WERI-Rb-1 (cell line): ENCODE results near the gene CFAP299.

Experiments used
- DNase-seq: peaks from one replicate; pipeline ENCODE4 v3.0.0-alpha.2; 2020
- H3K27ac ChIP-seq: fragments of 250-450 bp; sonication (Bioruptor Pico); 2 replicates; pipeline ENCODE4 v1.5.1; 2020; ENCODE audit warnings: mild to moderate bottlenecking, moderate library complexity
- H3K27me3 ChIP-seq: fragments of 250-450 bp; sonication (Bioruptor Pico); 2 replicates; pipeline ENCODE4 v1.5.1; 2021; ENCODE audit warnings: mild to moderate bottlenecking, low read depth, moderate library complexity; ENCODE audit not compliant: insufficient read depth, severe bottlenecking
- H3K36me3 ChIP-seq: fragments of 250-450 bp; sonication (Bioruptor Pico); 2 replicates; pipeline ENCODE4 v1.5.1; 2020; ENCODE audit warnings: mild to moderate bottlenecking, moderate library complexity
- H3K4me3 ChIP-seq: 2 replicates; pipeline ENCODE4 v1.5.1; 2011; ENCODE audit warnings: low read depth, mild to moderate bottlenecking, control low read depth, low read length
- H3K9me3 ChIP-seq: fragments of 250-450 bp; sonication (Bioruptor Pico); 2 replicates; pipeline ENCODE4 v1.5.1; 2021; ENCODE audit warnings: mild to moderate bottlenecking, moderate library complexity; ENCODE audit not compliant: severe bottlenecking
- CTCF ChIP-seq: IDR thresholded peaks from 2 replicates; pipeline ENCODE4 v1.5.1; 2011; ENCODE audit warnings: low read depth, mild to moderate bottlenecking, control low read depth, inconsistent platforms, low read length

CFAP299 gene

GRCh38 chr4:80925293-80925692, 589.8 kb downstream of the CFAP299 start:
- Histone ChIP-seq H3K27ac (no peak overlapping the region), H3K36me3 (no peaks in the 10 kb centered on the region), H3K27me3 (peaks cover 4% of the 10 kb centered on the region), H3K4me3 (no peak overlapping the region), H3K9me3 (no peaks in the 10 kb centered on the region)
- no peak for DNase-seq
- no peak for TF ChIP-seq CTCF

DNA sequence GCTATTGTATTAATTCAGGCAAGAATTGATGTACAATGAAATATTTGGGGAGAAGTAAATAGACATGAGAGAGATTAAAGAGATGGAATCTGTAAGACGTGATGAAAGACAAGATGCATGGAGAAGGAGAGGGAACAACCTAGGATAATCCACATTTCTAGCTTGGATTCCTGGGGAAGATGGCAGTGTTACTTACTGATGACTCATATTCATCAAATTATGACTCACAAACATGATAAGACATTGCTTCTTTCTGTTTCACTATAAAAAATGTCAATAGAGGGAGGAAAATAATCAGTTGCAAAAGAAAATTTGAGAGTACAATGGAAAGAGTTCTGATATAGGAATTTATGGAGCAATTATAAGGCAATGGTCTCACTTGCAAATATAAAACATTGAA, 590.9 kb downstream of the CFAP299 start:
- no peak for DNase-seq
- Histone ChIP-seq H3K27me3 (peaks cover 4% of the 10 kb centered on the region), H3K27ac (no peak overlapping the region)

GRCh38 chr4:80926891-80927290, 591.4 kb downstream of the CFAP299 start:
- no peak overlapping the region for H3K4me3 ChIP-seq
- DNase-seq, result no peak
- peaks cover 4% of the 10 kb centered on the region for H3K27me3 ChIP-seq
- H3K27ac ChIP-seq, result no peak overlapping the region
- H3K9me3 ChIP-seq, result no peaks in the 10 kb centered on the region
- H3K36me3 ChIP-seq, result no peaks in the 10 kb centered on the region
- no peak for TF ChIP-seq CTCF

More for the DNA sequence above, 590.9 kb downstream of the CFAP299 start:
- Histone ChIP-seq H3K36me3 (no peaks in the 10 kb centered on the region), H3K4me3 (no peak overlapping the region), H3K9me3 (no peaks in the 10 kb centered on the region)
- TF ChIP-seq CTCF, result no peak

GRCh38 chr4:80927420-80927819, 591.9 kb downstream of the CFAP299 start:
- DNase-seq, result no peak
- Histone ChIP-seq H3K27me3 (peaks cover 4% of the 10 kb centered on the region), H3K9me3 (no peaks in the 10 kb centered on the region), H3K4me3 (no peak overlapping the region), H3K27ac (no peak overlapping the region), H3K36me3 (no peaks in the 10 kb centered on the region)
- TF ChIP-seq CTCF, result no peak

DNA sequence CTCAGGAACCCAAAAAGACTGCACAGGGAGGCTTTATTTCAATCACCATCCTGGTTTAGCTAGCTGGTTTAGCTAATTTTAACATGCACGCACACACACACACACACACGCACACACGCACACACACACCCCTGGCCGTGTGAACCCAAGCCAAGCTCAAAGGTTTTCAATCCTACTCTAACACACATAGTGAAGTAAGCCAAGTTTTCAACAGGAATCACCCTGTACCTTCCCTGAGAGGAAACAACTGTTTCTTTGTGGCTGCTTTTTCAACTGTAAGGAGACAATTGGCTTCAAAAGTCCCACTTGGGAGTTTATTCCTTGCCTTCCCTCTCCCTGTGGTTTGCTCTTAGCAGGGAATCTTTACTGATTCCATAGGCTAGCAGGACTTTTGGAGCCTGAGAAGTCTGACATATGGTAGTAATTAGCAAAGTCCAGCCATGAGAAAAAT, 596.1 kb downstream of the CFAP299 start:
- H3K36me3 ChIP-seq, result no peaks in the 10 kb centered on the region
- H3K9me3 ChIP-seq, result no peaks in the 10 kb centered on the region
- no peaks in the 10 kb centered on the region for H3K27me3 ChIP-seq
- no peak for TF ChIP-seq CTCF
- H3K4me3 ChIP-seq, result no peak overlapping the region
- H3K27ac ChIP-seq, result no peak overlapping the region
- no peak for DNase-seq

- no peaks in the 10 kb centered on the region for H3K36me3 ChIP-seq
- peaks cover 3% of the 10 kb centered on the region for H3K27me3 ChIP-seq
- no peak overlapping the region for H3K27ac ChIP-seq
- DNase-seq, result no peak
- no peak overlapping the region for H3K4me3 ChIP-seq
- TF ChIP-seq CTCF, result no peak
- no peaks in the 10 kb centered on the region for H3K9me3 ChIP-seq
Measured at GRCh38 chr4:80948141-80948540, 612.6 kb downstream of the CFAP299 start.
